IMR-90 (cell line): Measurements from ENCODE around the gene ARHGEF1. TPM values are rescaled to one million over a fixed set of nuclear protein-coding genes. Genes with fewer than 3 reads are reported as not detected.

Experiments
- ATAC-seq: fragments of 200-7000 bp; cut with Tn5 transposase; 2 replicates; pipeline ENCODE4 v1.9.1; 2020; ENCODE audit warnings: low read depth, mild to moderate bottlenecking, moderate library complexity
- BruUV-seq: library from RNA; stranded (reverse); fragments of 400-500 nt; replicated peaks from 2 replicates; lab custom pipeline; 2021; lab: Mats Ljungman, UMichigan
- CTCF ChIA-PET: fragments of 300-600 bp; formaldehyde crosslinking; extraction: SDS; loops from one replicate; lab custom pipeline; 2021; ENCODE audit warnings: antibody characterized with exemption; lab: Yijun Ruan, JAX
- POLR2A ChIA-PET: fragments of 300-600 bp; sonication (Branson Sonifier 250); formaldehyde crosslinking; loops from one replicate; lab custom pipeline; 2022; ENCODE audit warnings: antibody characterized with exemption; ENCODE audit not compliant: unreplicated experiment; lab: Charles Lee
- DNase-seq: peaks from one replicate; pipeline ENCODE4 v3.0.0; 2013
- H2AFZ ChIP-seq: replicated peaks from 2 replicates; pipeline ENCODE3; 2013; ENCODE audit warnings: low read length, mild to moderate bottlenecking; ENCODE audit not compliant: poor library complexity
- H2AK5ac ChIP-seq: 2 replicates; pipeline ENCODE4 v1.6.1; 2013; ENCODE audit warnings: low read depth, low read length, inconsistent platforms
- H2AK9ac ChIP-seq: replicated peaks from 2 replicates; pipeline ENCODE3; 2013; ENCODE audit warnings: mild to moderate bottlenecking, low read depth, low read length, moderate library complexity; ENCODE audit not compliant: poor library complexity
- H2BK120ac ChIP-seq: 2 replicates; pipeline ENCODE4 v1.6.1; 2013; ENCODE audit warnings: low read depth, low read length, inconsistent platforms
- H2BK15ac ChIP-seq: 3 replicates; pipeline ENCODE4 v1.6.1; 2013; ENCODE audit warnings: low read depth, low read length, inconsistent platforms
- H2BK20ac ChIP-seq: 2 replicates; pipeline ENCODE4 v1.6.1; 2013; ENCODE audit warnings: low read depth, mild to moderate bottlenecking, inconsistent platforms, low read length, moderate library complexity
- H2BK5ac ChIP-seq: 2 replicates; pipeline ENCODE4 v1.6.1; 2013; ENCODE audit warnings: mild to moderate bottlenecking, low read depth, low read length, inconsistent platforms; ENCODE audit not compliant: poor library complexity, severe bottlenecking
- H3K14ac ChIP-seq: replicated peaks from 2 replicates; pipeline ENCODE4 v1.6.1; 2013; ENCODE audit warnings: low read depth, low read length, inconsistent platforms
- H3K18ac ChIP-seq: 2 replicates; pipeline ENCODE4 v1.6.1; 2013; ENCODE audit warnings: low read depth, low read length, control low read depth
- H3K23ac ChIP-seq: 2 replicates; pipeline ENCODE4 v1.6.1; 2013; ENCODE audit warnings: low read depth, low read length, inconsistent platforms
- H3K27ac ChIP-seq: 2 replicates; pipeline ENCODE4 v1.5.1; 2013; ENCODE audit warnings: mild to moderate bottlenecking, control low read depth, low read length; ENCODE audit not compliant: insufficient read depth
- H3K27me3 ChIP-seq: 2 replicates; pipeline ENCODE4 v1.6.1; 2013; ENCODE audit warnings: low read length; ENCODE audit not compliant: control insufficient read depth, insufficient read depth
- H3K36me3 ChIP-seq: 2 replicates; pipeline ENCODE4 v1.6.1; 2013; ENCODE audit warnings: low read length, mixed read lengths; ENCODE audit not compliant: control insufficient read depth, insufficient read depth
- H3K4ac ChIP-seq: 2 replicates; pipeline ENCODE4 v1.6.1; 2013; ENCODE audit warnings: low read depth, low read length, inconsistent platforms
- H3K4me1 ChIP-seq: 2 replicates; pipeline ENCODE4 v1.6.1; 2013; ENCODE audit warnings: low read length, mixed read lengths; ENCODE audit not compliant: control insufficient read depth, insufficient read depth
- H3K4me2 ChIP-seq: 2 replicates; pipeline ENCODE4 v1.6.1; 2013; ENCODE audit warnings: low read depth, mild to moderate bottlenecking, control low read depth, low read length, moderate library complexity
- H3K4me3 ChIP-seq: 2 replicates; pipeline ENCODE4 v1.5.1; 2013; ENCODE audit warnings: low read depth, mild to moderate bottlenecking, control low read depth, low read length, moderate library complexity; ENCODE audit not compliant: insufficient read depth
- H3K56ac ChIP-seq: 2 replicates; pipeline ENCODE4 v1.6.1; 2013; ENCODE audit warnings: low read length, inconsistent platforms; ENCODE audit not compliant: insufficient read depth; ENCODE audit errors: extremely low read depth
- H3K79me1 ChIP-seq, 2 experiments: 2 replicates each; pipeline ENCODE4 v1.6.1; 2013; ENCODE audit warnings: low read length in 2 of 2, inconsistent platforms in 1 of 2, low read depth in 1 of 2
- H3K9ac ChIP-seq: 2 replicates; pipeline ENCODE4 v1.6.1; 2013; ENCODE audit warnings: low read depth, low read length, control low read depth
- H3K9me1 ChIP-seq: 2 replicates; pipeline ENCODE4 v1.6.1; 2013; ENCODE audit warnings: low read length, inconsistent platforms; ENCODE audit not compliant: insufficient read depth
- H3K9me3 ChIP-seq: 2 replicates; pipeline ENCODE4 v1.6.1; 2013; ENCODE audit warnings: low read length; ENCODE audit not compliant: control insufficient read depth, insufficient read depth
- H4K20me1 ChIP-seq: 2 replicates; pipeline ENCODE4 v1.6.1; 2013; ENCODE audit warnings: low read length, inconsistent platforms; ENCODE audit not compliant: insufficient read depth
- H4K5ac ChIP-seq: 2 replicates; pipeline ENCODE4 v1.6.1; 2013; ENCODE audit warnings: mild to moderate bottlenecking, low read depth, low read length, control low read depth
- H4K8ac ChIP-seq, 2 experiments: 2 replicates each; pipeline ENCODE4 v1.6.1; 2013; ENCODE audit warnings: low read depth in 2 of 2, low read length in 2 of 2, control low read depth in 1 of 2, inconsistent platforms in 1 of 2
- H4K91ac ChIP-seq: 2 replicates; pipeline ENCODE4 v1.6.1; 2013; ENCODE audit warnings: low read depth, low read length, inconsistent platforms; ENCODE audit not compliant: insufficient read depth
- CEBPB ChIP-seq: IDR thresholded peaks from 2 replicates; pipeline ENCODE4 v1.6.1; 2012; ENCODE audit warnings: low read depth, low read length, improper control_type of control experiment
- CHD1 ChIP-seq: IDR thresholded peaks from 2 replicates; pipeline ENCODE4 v1.6.1; 2012; ENCODE audit warnings: low read depth, low read length, improper control_type of control experiment
- ELK1 ChIP-seq: fragments of 150-350 bp; IDR thresholded peaks from 2 replicates; pipeline ENCODE4 v1.6.1; 2016; ENCODE audit warnings: low read depth, mild to moderate bottlenecking, low read length, moderate library complexity, borderline replicate concordance
- FOS ChIP-seq: fragments of 150-350 bp; IDR thresholded peaks from 2 replicates; pipeline ENCODE4 v1.6.1; 2016; ENCODE audit warnings: low read depth, low read length
- MAFK ChIP-seq: IDR thresholded peaks from 2 replicates; pipeline ENCODE4 v1.6.1; 2012; ENCODE audit warnings: low read depth, low read length, improper control_type of control experiment
- MAZ ChIP-seq: IDR thresholded peaks from 2 replicates; pipeline ENCODE4 v1.6.1; 2012; ENCODE audit warnings: low read depth, mild to moderate bottlenecking, low read length, improper control_type of control experiment, moderate library complexity, borderline replicate concordance
- NFE2L2 ChIP-seq: fragments of 150-350 bp; IDR thresholded peaks from 2 replicates; pipeline ENCODE4 v1.6.1; 2016; ENCODE audit warnings: low read depth, mild to moderate bottlenecking, low read length
- POLR2A ChIP-seq: IDR thresholded peaks from 2 replicates; pipeline ENCODE4 v1.6.1; 2012; ENCODE audit warnings: mild to moderate bottlenecking, low read depth, low read length
- RCOR1 ChIP-seq: IDR thresholded peaks from 2 replicates; pipeline ENCODE4 v1.6.1; 2012; ENCODE audit warnings: mild to moderate bottlenecking, low read length, improper control_type of control experiment; ENCODE audit not compliant: insufficient replicate concordance
- RFX5 ChIP-seq: IDR thresholded peaks from 2 replicates; pipeline ENCODE4 v1.8.0; 2012; ENCODE audit warnings: low read depth, mild to moderate bottlenecking, low read length, moderate library complexity
- WGBS, 2 experiments: methylation state at CpG; one replicate each; pipeline versions ENCODE4 v1.1.5 to v1.1.7; 2013; ENCODE audit warnings: missing lambda C conversion rate in 2 of 2; ENCODE audit not compliant: insufficient read length in 1 of 2; ENCODE audit errors: extremely low coverage in 2 of 2; 5-methylcytosine and 5-hydroxymethylcytosine counted together
- dilution Hi-C: fragments of 300-500 bp; cut with HindIII; formaldehyde crosslinking; loops from one replicate; pipeline ENCODE4 v1.14.3; 2018; ENCODE audit warnings: low sequenced_read_pairs; ENCODE audit not compliant: unreplicated experiment
- in situ Hi-C: fragments of 300-500 bp; cut with MboI; formaldehyde crosslinking; loops from 3 replicates; pipeline ENCODE4 v1.14.3; 2019; ENCODE audit warnings: low sequenced_read_pairs, inconsistent platforms, mixed read lengths
- intact Hi-C: fragments of 100-400 bp; cut with micrococcal nuclease; formaldehyde crosslinking; loops from 2 replicates; pipeline ENCODE4 v1.10.0; 2022
- polyA plus RNA-seq, 3 experiments: library from polyadenylated mRNA; depleted of rRNA; stranded (reverse); fragments of >200 nt; gene quantifications; 2 replicates each; pipeline ENCODE4 v1.2.3, GENCODE V29; 2012; ENCODE audit warnings: low replicate concordance in 1 of 3
- total RNA-seq: library from RNA; depleted of rRNA; stranded (reverse); fragments of >200 nt; gene quantifications from 2 replicates; pipeline ENCODE4 v1.2.3, GENCODE V29; 2012
- TF ChIP-seq, protein P1 (sequence below): fragments of 150-350 bp; IDR thresholded peaks from 2 replicates; pipeline ENCODE4 v1.6.1; 2017; ENCODE audit warnings: mild to moderate bottlenecking, antibody characterized with exemption, low read length, low read depth

Gene ARHGEF1
- total and polyA plus RNA-seq, 2 of the 4 experiments (the other 2 are of a cell fraction): 11.5 to 47.1 TPM

GRCh38 chr19:41853344-41853743 lies 29.6 kb upstream of the ARHGEF1 start:
- intact Hi-C loops: no loop called here
- H2BK20ac ChIP-seq: no peak overlapping the region
- no TSS peak for BruUV-seq

More at GRCh38 chr19:41853344-41853743, 29.6 kb upstream of the ARHGEF1 start:
- Histone ChIP-seq H3K4ac (no peak overlapping the region), H4K20me1 (no peaks in the 10 kb centered on the region), H3K36me3 (no peaks in the 10 kb centered on the region), H2AFZ (no peak overlapping the region), H4K91ac (no peak overlapping the region), H4K8ac (no peak overlapping the region), H2BK120ac (no peak overlapping the region), H3K4me3 (no peak overlapping the region), H3K56ac (no peak overlapping the region), H3K79me1 (no peaks in the 10 kb centered on the region), H2AK5ac (no peak overlapping the region), H3K9me1 (no peaks in the 10 kb centered on the region), H3K4me2 (no peak overlapping the region), H2BK15ac (no peak overlapping the region), H3K14ac (no peak overlapping the region), H4K5ac (no peak overlapping the region), H3K9me3 (no peaks in the 10 kb centered on the region), H3K27me3 (peaks cover 47% of the 10 kb centered on the region), H3K23ac (no peak overlapping the region), H2AK9ac (no peak overlapping the region), H3K18ac (no peak overlapping the region), H3K9ac (no peak overlapping the region), H3K4me1 (no peaks in the 10 kb centered on the region), H3K27ac (no peak overlapping the region), H2BK5ac (no peak overlapping the region)
- no peak for DNase-seq
- dilution Hi-C loops (no loop called here), in situ Hi-C loops (no loop called here)
- ChIA-PET POLR2A (no interaction called here), CTCF (no interaction called here)
- no peak for TF ChIP-seq ELK1
- TF ChIP-seq, protein P1, sequence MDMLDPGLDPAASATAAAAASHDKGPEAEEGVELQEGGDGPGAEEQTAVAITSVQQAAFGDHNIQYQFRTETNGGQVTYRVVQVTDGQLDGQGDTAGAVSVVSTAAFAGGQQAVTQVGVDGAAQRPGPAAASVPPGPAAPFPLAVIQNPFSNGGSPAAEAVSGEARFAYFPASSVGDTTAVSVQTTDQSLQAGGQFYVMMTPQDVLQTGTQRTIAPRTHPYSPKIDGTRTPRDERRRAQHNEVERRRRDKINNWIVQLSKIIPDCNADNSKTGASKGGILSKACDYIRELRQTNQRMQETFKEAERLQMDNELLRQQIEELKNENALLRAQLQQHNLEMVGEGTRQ: no peak
- no peak for TF ChIP-seq CEBPB
- no peak for TF ChIP-seq MAFK
- no peak for TF ChIP-seq NFE2L2
- TF ChIP-seq POLR2A: no peak
- no peak for TF ChIP-seq MAZ
- TF ChIP-seq FOS: no peak
- TF ChIP-seq RFX5: no peak
- TF ChIP-seq CHD1: no peak
- TF ChIP-seq RCOR1: no peak
- no CpG with 5 or more reads among the region's 2 CpGs for WGBS, 2 experiments
- no peak for ATAC-seq
